Measurements from ENCODE around the gene TMEM51. TPM values are rescaled to one million over a fixed set of nuclear protein-coding genes. Genes with fewer than 3 reads are reported as not detected.

TMEM51 gene
- total RNA-seq, 4 donors from 2014 or later, result 6.4 to 12.2 (median 10.6) TPM

GRCh38 chr1:15197591-15198447 lies 44.3 kb downstream of the TMEM51 start:
- Histone ChIP-seq H3K27ac (no peak overlapping the region), H3K27me3 (no peaks in the 10 kb centered on the region), H3K4me1 (no peaks in the 10 kb centered on the region), H3K4me3 (no peak overlapping the region), H3K9me3 (no peaks in the 10 kb centered on the region), H3K36me3 (no peaks in the 10 kb centered on the region)
- TF ChIP-seq POLR2AphosphoS5 (IDR thresholded peaks at IDR 0.05) (no peak), POLR2A (IDR thresholded peaks at IDR 0.05) (no peak), CTCF (IDR thresholded peaks at IDR 0.05) (no peak), EP300 (IDR thresholded peaks at IDR 0.05) (no peak)
- DNase-seq (ENCODE audit: low spot score in 2 of 2), result no peak
- WGBS, result 87% methylated on average over 12 of the region's 12 CpGs

- Histone ChIP-seq H3K4me1 (no peaks in the 10 kb centered on the region), H3K4me3 (no peak overlapping the region), H3K27me3 (no peaks in the 10 kb centered on the region), H3K9me3 (no peaks in the 10 kb centered on the region), H3K27ac (no peak overlapping the region), H3K36me3 (no peaks in the 10 kb centered on the region)
- DNase-seq (ENCODE audit: low spot score in 2 of 2), result no peak
- TF ChIP-seq EP300 (IDR thresholded peaks at IDR 0.05), result no peak
- TF ChIP-seq POLR2A (IDR thresholded peaks at IDR 0.05), result no peak
- TF ChIP-seq CTCF (IDR thresholded peaks at IDR 0.05), result no peak
- TF ChIP-seq POLR2AphosphoS5 (IDR thresholded peaks at IDR 0.05), result no peak
- WGBS, result 91% methylated on average over 7 of the region's 8 CpGs
These were observed 45.1 kb downstream of the TMEM51 start for GRCh38 chr1:15198684-15199083.

GRCh38 chr1:15201221-15201620 lies 47.7 kb downstream of the TMEM51 start:
- H3K9me3 ChIP-seq, result no peaks in the 10 kb centered on the region
- no peaks in the 10 kb centered on the region for H3K36me3 ChIP-seq
- H3K27ac ChIP-seq, result no peak overlapping the region
- H3K4me3 ChIP-seq, result no peak overlapping the region
- WGBS, result 84% methylated on average over 4 of the region's 4 CpGs
- no peak for TF ChIP-seq POLR2A (IDR thresholded peaks at IDR 0.05)
- TF ChIP-seq CTCF (IDR thresholded peaks at IDR 0.05), result no peak
- TF ChIP-seq POLR2AphosphoS5 (IDR thresholded peaks at IDR 0.05), result no peak
- TF ChIP-seq EP300 (IDR thresholded peaks at IDR 0.05), result no peak
- no peaks in the 10 kb centered on the region for H3K27me3 ChIP-seq
- H3K4me1 ChIP-seq, result no peaks in the 10 kb centered on the region
- no peak for DNase-seq (ENCODE audit: low spot score in 2 of 2)

GRCh38 chr1:15201849-15202551 lies 48.5 kb downstream of the TMEM51 start:
- H3K4me3 ChIP-seq, result no peak overlapping the region
- TF ChIP-seq POLR2AphosphoS5 (IDR thresholded peaks at IDR 0.05), result no peak
- TF ChIP-seq CTCF (IDR thresholded peaks at IDR 0.05), result no peak
- TF ChIP-seq POLR2A (IDR thresholded peaks at IDR 0.05), result no peak
- no peak for TF ChIP-seq EP300 (IDR thresholded peaks at IDR 0.05)
- WGBS, result 85% methylated on average over 13 of the region's 13 CpGs
- H3K9me3 ChIP-seq, result no peaks in the 10 kb centered on the region
- DNase-seq (ENCODE audit: low spot score in 2 of 2), result no peak
- H3K4me1 ChIP-seq, result no peaks in the 10 kb centered on the region
- no peaks in the 10 kb centered on the region for H3K27me3 ChIP-seq
- no peak overlapping the region for H3K27ac ChIP-seq
- H3K36me3 ChIP-seq, result no peaks in the 10 kb centered on the region

GRCh38 chr1:15204931-15205330 lies 51.4 kb downstream of the TMEM51 start:
- Histone ChIP-seq H3K4me1 (peaks cover 5% of the 10 kb centered on the region), H3K9me3 (no peaks in the 10 kb centered on the region), H3K27ac (no peak overlapping the region), H3K4me3 (no peak overlapping the region), H3K27me3 (no peaks in the 10 kb centered on the region), H3K36me3 (no peaks in the 10 kb centered on the region)
- DNase-seq (ENCODE audit: low spot score in 2 of 2), result no peak
- 96% methylated on average over 7 of the region's 7 CpGs for WGBS
- TF ChIP-seq EP300 (IDR thresholded peaks at IDR 0.05) (no peak), POLR2AphosphoS5 (IDR thresholded peaks at IDR 0.05) (no peak), CTCF (IDR thresholded peaks at IDR 0.05) (no peak), POLR2A (IDR thresholded peaks at IDR 0.05) (no peak)
